RCC 7860 (cell line): ENCODE results near the gene TTLL4.
"Not testable (repeated sequence)": the region's sequence is repeated elsewhere in the genome, so short reads cannot be mapped to it uniquely, and the experiment has no call there.

ENCODE experiments used
- DNase-seq: peaks from one replicate; pipeline ENCODE4 v3.0.0-alpha.2; 2015; ENCODE audit warnings: low spot score
- FAIRE-seq: peaks from 2 replicates; lab custom pipeline; 2012; peaks lifted over from hg19 to GRCh38; lab: Jason Lieb, UNC

TTLL4 gene

GRCh38 chr2:218736531-218736930 is 25.9 kb downstream of the TTLL4 start:
- DNase-seq (no peak), FAIRE-seq (no peak)

GRCh38 chr2:218743068-218743467 is 32.4 kb downstream of the TTLL4 start:
- no peak for FAIRE-seq
- DNase-seq, result no peak

- no peak for DNase-seq
- FAIRE-seq, result no peak
These were observed 34.0 kb downstream of the TTLL4 start for GRCh38 chr2:218744615-218745014.

GRCh38 chr2:218745160-218745558 is 34.5 kb downstream of the TTLL4 start:
- DNase-seq, result no peak
- FAIRE-seq, result no peak

- FAIRE-seq (no peak), DNase-seq (no peak)
These were observed 35.2 kb downstream of the TTLL4 start for GRCh38 chr2:218745559-218746469.

- DNase-seq (no peak), FAIRE-seq (no peak)
These were observed 35.8 kb downstream of the TTLL4 start for GRCh38 chr2:218746470-218746795.

- DNase-seq (no peak), FAIRE-seq (no peak)
These were observed 36.3 kb downstream of the TTLL4 start for GRCh38 chr2:218746960-218747359.

- FAIRE-seq (no peak), DNase-seq (no peak)
These were observed 38.3 kb downstream of the TTLL4 start for GRCh38 chr2:218748741-218749441.

GRCh38 chr2:218754201-218754600 is 43.6 kb downstream of the TTLL4 start:
- no peak for FAIRE-seq
- DNase-seq, result no peak

GRCh38 chr2:218754781-218755180 is 44.1 kb downstream of the TTLL4 start:
- DNase-seq (no peak), FAIRE-seq (no peak)

- no peak for FAIRE-seq
- no peak for DNase-seq
These were observed 44.5 kb downstream of the TTLL4 start for GRCh38 chr2:218755198-218755566.

- no peak for FAIRE-seq
- DNase-seq, result no peak
These were observed 45.2 kb downstream of the TTLL4 start for GRCh38 chr2:218755567-218756404.

GRCh38 chr2:218756599-218757377 is 46.2 kb downstream of the TTLL4 start:
- DNase-seq, result no peak
- no peak for FAIRE-seq

- FAIRE-seq, result no peak
- DNase-seq, result no peak
These were observed 51.2 kb downstream of the TTLL4 start for GRCh38 chr2:218761795-218762194.

GRCh38 chr2:218772759-218773158 is 62.1 kb downstream of the TTLL4 start:
- DNase-seq, result not testable (repeated sequence)

GRCh38 chr2:218773881-218774280 is 63.2 kb downstream of the TTLL4 start:
- no peak for FAIRE-seq
- DNase-seq, result no peak

More at GRCh38 chr2:218772759-218773158, 62.1 kb downstream of the TTLL4 start:
- FAIRE-seq, result not testable (repeated sequence)

- DNase-seq (no peak), FAIRE-seq (no peak)
These were observed 65.9 kb downstream of the TTLL4 start for GRCh38 chr2:218776488-218776887.

- DNase-seq (no peak), FAIRE-seq (no peak)
These were observed 66.8 kb downstream of the TTLL4 start for GRCh38 chr2:218777276-218777990.

GRCh38 chr2:218780046-218780445 is 69.4 kb downstream of the TTLL4 start:
- DNase-seq, result no peak
- FAIRE-seq, result no peak
